GM12878 (cell line): ENCODE measurements around the gene AP5Z1. TPM values are rescaled to one million over a fixed set of nuclear protein-coding genes. Genes with fewer than 3 reads are reported as not detected.

Experiments
- ATAC-seq: fragments of 200-7000 bp; cut with Tn5 transposase; 3 replicates; pipeline ENCODE4 v1.9.1; 2020; ENCODE audit warnings: mild to moderate bottlenecking, moderate library complexity
- BruUV-seq: library from RNA; stranded (reverse); fragments of 400-500 nt; replicated peaks from 2 replicates; lab custom pipeline; 2021; lab: Mats Ljungman, UMichigan
- CTCF ChIA-PET: fragments of 300-600 bp; sonication (Branson Sonifier 250); formaldehyde crosslinking; extraction: SDS; loops from one replicate; lab custom pipeline; 2021; ENCODE audit warnings: inconsistent platforms; lab: Yijun Ruan, JAX
- POLR2A ChIA-PET: fragments of 350-600 bp; formaldehyde crosslinking; extraction: SDS; loops from one replicate; lab custom pipeline; 2021; ENCODE audit warnings: inconsistent platforms; lab: Charles Lee
- RAD21 ChIA-PET: fragments of 300-600 bp; sonication (Branson Sonifier 250); formaldehyde crosslinking; loops from one replicate; lab custom pipeline; 2023; ENCODE audit warnings: antibody characterized with exemption; ENCODE audit not compliant: unreplicated experiment; lab: Charles Lee
- SMC1A ChIA-PET: fragments of 300-600 bp; sonication (Branson Sonifier 250); formaldehyde crosslinking; loops from one replicate; lab custom pipeline; 2023; ENCODE audit not compliant: unreplicated experiment, uncharacterized antibody; lab: Charles Lee
- DNase-seq: peaks from one replicate; pipeline ENCODE4 v3.0.0-alpha.2; 2011; ENCODE audit warnings: low read depth, low spot score
- FAIRE-seq: peaks from 3 replicates; lab custom pipeline; 2011; peaks lifted over from hg19 to GRCh38; lab: Jason Lieb, UNC
- H2AFZ ChIP-seq: 2 replicates; pipeline ENCODE4 v1.6.0; 2011; ENCODE audit warnings: low read depth, low read length, control low read depth; ENCODE audit not compliant: control insufficient read depth
- H3K27ac ChIP-seq: 2 replicates; pipeline ENCODE4 v1.5.1; 2011; ENCODE audit warnings: control low read depth; ENCODE audit not compliant: control insufficient read depth, insufficient read depth
- H3K27me3 ChIP-seq, 2 experiments: replicated peaks in 1 of 2; 2 replicates each; pipeline versions ENCODE4 v1.6.0 to v1.6.1; 2011; ENCODE audit warnings: low read length in 1 of 2; ENCODE audit not compliant: control insufficient read depth in 2 of 2, insufficient read depth in 2 of 2
- H3K36me3 ChIP-seq, 2 experiments: 2 replicates each; pipeline ENCODE4 v1.5.1; 2011; ENCODE audit warnings: low read length in 1 of 2; ENCODE audit not compliant: control insufficient read depth in 2 of 2, insufficient read depth in 2 of 2
- H3K4me1 ChIP-seq: 2 replicates; pipeline ENCODE4 v1.6.1; 2011; ENCODE audit warnings: mild to moderate bottlenecking, low read length, moderate library complexity, mixed read lengths; ENCODE audit not compliant: control insufficient read depth, insufficient read depth
- H3K4me2 ChIP-seq: 2 replicates; pipeline ENCODE4 v1.6.0; 2011; ENCODE audit warnings: control low read depth; ENCODE audit not compliant: control insufficient read depth, insufficient read depth
- H3K4me3 ChIP-seq: fragments of 200-600 bp; sonication (generic); 2 replicates; pipeline ENCODE4 v1.5.1; 2016
- H3K79me2 ChIP-seq: 2 replicates; pipeline ENCODE4 v1.6.0; 2011; ENCODE audit warnings: low read length; ENCODE audit not compliant: control insufficient read depth, insufficient read depth
- H3K9ac ChIP-seq: 2 replicates; pipeline ENCODE4 v1.8.0; 2011; ENCODE audit warnings: low read length, control low read depth, mixed read lengths; ENCODE audit not compliant: control insufficient read depth, insufficient read depth
- H3K9me3 ChIP-seq: replicated peaks from 3 replicates; pipeline ENCODE4 v1.5.1; 2011; ENCODE audit warnings: mild to moderate bottlenecking, low read length; ENCODE audit not compliant: control insufficient read depth, insufficient read depth
- H4K20me1 ChIP-seq: 2 replicates; pipeline ENCODE4 v1.6.0; 2011; ENCODE audit not compliant: control insufficient read depth, insufficient read depth
- GATAD2B ChIP-seq: fragments of 450-650 bp; conservative IDR thresholded peaks from 2 replicates; pipeline ENCODE4 v1.6.1; 2017; ENCODE audit warnings: low read depth, mild to moderate bottlenecking, moderate library complexity
- IKZF1 ChIP-seq: fragments of 450-650 bp; conservative IDR thresholded peaks from 2 replicates; pipeline ENCODE4 v1.6.1; 2017; ENCODE audit warnings: antibody characterized with exemption, mild to moderate bottlenecking
- IRF3 ChIP-seq: fragments of 450-650 bp; IDR thresholded peaks from 2 replicates; pipeline ENCODE4 v1.6.1; 2014; ENCODE audit warnings: mild to moderate bottlenecking
- NFXL1 ChIP-seq: fragments of 450-650 bp; IDR thresholded peaks from 2 replicates; pipeline ENCODE4 v1.6.1; 2017; ENCODE audit warnings: antibody characterized with exemption, mild to moderate bottlenecking, borderline replicate concordance
- NR2F1 ChIP-seq: fragments of 450-650 bp; conservative IDR thresholded peaks from 2 replicates; pipeline ENCODE4 v1.6.1; 2017; ENCODE audit warnings: mild to moderate bottlenecking
- PML ChIP-seq: IDR thresholded peaks from 2 replicates; pipeline ENCODE4 v1.6.1; 2012; ENCODE audit warnings: low read length, inconsistent platforms
- POLR2A ChIP-seq: IDR thresholded peaks from 2 replicates; pipeline ENCODE4 v1.6.1; 2011; ENCODE audit warnings: low read depth, mild to moderate bottlenecking, low read length
- PRDM15 ChIP-seq: fragments of 450-650 bp; formaldehyde crosslinking; IDR thresholded peaks from 2 replicates; pipeline ENCODE4 v1.4.0; 2020; ENCODE audit warnings: mild to moderate bottlenecking, moderate library complexity
- RAD21 ChIP-seq: IDR thresholded peaks from 2 replicates; pipeline ENCODE4 v1.6.1; 2011; ENCODE audit warnings: mild to moderate bottlenecking, low read depth, low read length, moderate library complexity; ENCODE audit not compliant: insufficient read depth
- RB1 ChIP-seq: fragments of 450-650 bp; formaldehyde crosslinking; IDR thresholded peaks from 2 replicates; pipeline ENCODE4 v1.6.1; 2017; ENCODE audit warnings: mild to moderate bottlenecking, borderline replicate concordance
- RUNX3 ChIP-seq: IDR thresholded peaks from 2 replicates; pipeline ENCODE4 v1.6.1; 2012; ENCODE audit warnings: low read length, inconsistent platforms
- SMC3 ChIP-seq: IDR thresholded peaks from 2 replicates; pipeline ENCODE4 v1.6.1; 2011; ENCODE audit warnings: low read length, improper control_type of control experiment, borderline replicate concordance
- YY1 ChIP-seq: IDR thresholded peaks from 2 replicates; pipeline ENCODE4 v1.6.1; 2011; ENCODE audit warnings: low read depth, mild to moderate bottlenecking, low read length
- ZNF592 ChIP-seq: fragments of 450-650 bp; IDR thresholded peaks from 2 replicates; pipeline ENCODE4 v1.6.1; 2017; ENCODE audit warnings: mild to moderate bottlenecking, moderate library complexity
- ZZZ3 ChIP-seq: IDR thresholded peaks from 2 replicates; pipeline ENCODE4 v1.6.1; 2011; ENCODE audit warnings: low read depth; ENCODE audit not compliant: control insufficient read depth, insufficient read length
- WGBS: methylation state at CpG from one replicate; pipeline ENCODE4 v1.1.6; 2016; ENCODE audit warnings: low lambda C conversion rate; ENCODE audit not compliant: insufficient replicate concordance, insufficient coverage; ENCODE audit errors: missing lambda C conversion rate; 5-methylcytosine and 5-hydroxymethylcytosine counted together
- in situ Hi-C: fragments of 300-500 bp; cut with MboI; formaldehyde crosslinking; loops from 9 replicates; pipeline ENCODE4 v1.14.3; 2018; ENCODE audit warnings: mixed read lengths
- intact Hi-C: fragments of 100-400 bp; cut with micrococcal nuclease; formaldehyde crosslinking; loops from one replicate; pipeline ENCODE4 v1.14.2; 2022; ENCODE audit not compliant: unreplicated experiment
- polyA plus RNA-seq, 11 experiments: library from polyadenylated mRNA; depleted of rRNA in 4 of 11; unstranded in 6 of 11; stranded (reverse) in 5 of 11; fragments of >200 nt; fragmentation: Nextera tagmentation in 4 of 11; fragmentation: Illumina TruSeq in 1 of 11; extraction: Ambion mirVana in 4 of 11; extraction: Trizol in 1 of 11; gene quantifications; 1 replicate in 1 of 11; 2 replicates in 10 of 11; pipeline versions ENCODE4 v1.2.1 to v1.2.3, GENCODE V29; 2011 to 2016; ENCODE audit warnings: inconsistent platforms in 2 of 11, missing spikeins in 2 of 11, low read depth in 1 of 11
- total RNA-seq, 4 experiments: library from RNA; depleted of rRNA in 3 of 4; stranded (reverse); fragments of >200 nt in 3 of 4; fragmentation: Illumina TruSeq in 1 of 4; extraction: Trizol in 1 of 4; gene quantifications; 2 replicates each; pipeline versions ENCODE4 v1.2.1 to v1.2.3, GENCODE V29; 2013 to 2021

The AP5Z1 gene
- total and polyA plus RNA-seq, 10 of the 15 experiments (the other 5 are each of a cell fraction or from before 2014, with no cell fraction given) = 0.37 to 43.4 (median 19.4) TPM

- Histone ChIP-seq H3K27me3 (no peaks in the 10 kb centered on the region), H3K4me1 (peaks cover 14% of the 10 kb centered on the region), H3K9ac (no peak overlapping the region), H2AFZ (no peak overlapping the region), H3K79me2 (peaks cover 3% of the 10 kb centered on the region), H3K4me3 (no peak overlapping the region), H3K27ac (no peak overlapping the region), H3K36me3 (peaks cover 18 to 26% of the 10 kb centered on the region in 2 experiments; a peak in 3 of 4 replicates), H3K4me2 (no peak overlapping the region), H3K9me3 (no peaks in the 10 kb centered on the region), H4K20me1 (no peaks in the 10 kb centered on the region)
- in situ Hi-C loops = loop anchor here (5.0 kb wide), 1 partner anchor 67 kb away; no protein-coding TSS in a partner anchor
- intact Hi-C loops = loop anchor here (1.0 kb wide), 1 partner anchor 143 kb away; no protein-coding TSS in a partner anchor
- FAIRE-seq (peak; percentile 69), ATAC-seq (peak; percentile 99), DNase-seq (no peak)
- WGBS = 30% methylated on average over 31 of the region's 31 CpGs
- POLR2A ChIA-PET = interaction anchor here (1.3 kb wide), 1 partner anchor 22 kb away, joined by 3 read pairs; the partner anchor contains the start of gene AP5Z1
- CTCF ChIA-PET = interaction anchor here (0.5 to 1.4 kb wide), 7 partner anchors 22 to 146 kb away, joined by 3 to 7 read pairs (median 4); partner anchors contain the start of gene AP5Z1
- SMC1A ChIA-PET = no interaction called here
- RAD21 ChIA-PET = interaction anchor here (0.5 to 1.8 kb wide), 2 partner anchors 71 to 337 kb away, joined by 3 to 4 read pairs; no protein-coding TSS in a partner anchor
- BruUV-seq = no TSS peak
- peak; percentile 72 for TF ChIP-seq RUNX3
- no peak for TF ChIP-seq NFXL1
- no peak for TF ChIP-seq IRF3
- no peak for TF ChIP-seq GATAD2B
- peak; percentile 98 for TF ChIP-seq RAD21
- TF ChIP-seq POLR2A = no peak
- TF ChIP-seq YY1 = peak; percentile 81; the same call in 1 of the 2 replicates
- no peak for TF ChIP-seq PRDM15 (CRISPR knock-in tag)
- no peak for TF ChIP-seq RB1
- TF ChIP-seq ZNF592 = no peak
- TF ChIP-seq SMC3 = peak; percentile 93
- no peak for TF ChIP-seq ZZZ3
- peak; percentile 39; the same call in 1 of the 2 replicates for TF ChIP-seq IKZF1
- TF ChIP-seq PML = no peak
- TF ChIP-seq NR2F1 = no peak
Measured at GRCh38 chr7:4753598-4754432, 21.6 kb upstream of the AP5Z1 start.
